Dedifferentiated amniotic fluid mesenchymal stem cell (primary cell): Measurements from ENCODE around the gene F13B.
"Not testable (repeated sequence)": the region's sequence is repeated elsewhere in the genome, so short reads cannot be mapped to it uniquely, and the experiment has no call there.

Experiments
- DNase-seq: peaks from one replicate; pipeline ENCODE4 v3.0.0-alpha.2; 2016; ENCODE audit errors: extremely low spot score

Gene F13B

DNA sequence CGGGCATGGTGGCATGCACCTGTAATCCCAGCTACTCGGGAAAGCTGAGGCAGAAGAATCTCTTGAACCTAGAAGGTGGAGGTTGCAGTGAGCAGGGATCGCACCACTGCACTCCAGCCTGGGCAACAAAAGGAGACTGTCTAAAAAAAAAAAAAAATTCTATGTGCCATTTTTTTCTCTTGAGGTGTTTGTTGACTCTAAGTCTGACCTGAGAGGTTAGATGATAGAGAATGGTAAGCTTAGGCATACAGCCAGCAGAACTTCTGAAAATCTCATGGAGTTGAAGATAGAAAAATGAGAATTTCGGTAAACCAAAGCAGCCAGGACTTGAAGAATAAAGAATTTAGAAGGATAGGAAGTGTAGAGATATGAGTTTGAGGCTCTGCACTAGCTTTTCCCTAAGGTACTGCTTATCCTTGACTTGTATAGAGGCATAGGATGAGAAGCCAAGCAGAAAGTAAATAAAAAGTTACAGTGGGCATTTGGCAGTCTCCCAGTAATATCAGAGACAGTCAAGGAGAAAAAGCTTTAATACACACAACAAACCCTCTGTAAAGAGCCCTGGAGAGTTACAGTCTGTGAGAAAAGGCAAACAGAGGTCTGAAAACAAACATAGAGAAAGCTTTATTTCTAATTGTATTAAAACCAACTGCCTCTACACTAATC is 24.3 kb downstream of the F13B start:
- no peak for DNase-seq

- no peak for DNase-seq
Measured at GRCh38 chr1:197041486-197042353, 25.3 kb downstream of the F13B start.

- DNase-seq = no peak
Measured at GRCh38 chr1:197036861-197037260, 30.2 kb downstream of the F13B start.

DNA sequence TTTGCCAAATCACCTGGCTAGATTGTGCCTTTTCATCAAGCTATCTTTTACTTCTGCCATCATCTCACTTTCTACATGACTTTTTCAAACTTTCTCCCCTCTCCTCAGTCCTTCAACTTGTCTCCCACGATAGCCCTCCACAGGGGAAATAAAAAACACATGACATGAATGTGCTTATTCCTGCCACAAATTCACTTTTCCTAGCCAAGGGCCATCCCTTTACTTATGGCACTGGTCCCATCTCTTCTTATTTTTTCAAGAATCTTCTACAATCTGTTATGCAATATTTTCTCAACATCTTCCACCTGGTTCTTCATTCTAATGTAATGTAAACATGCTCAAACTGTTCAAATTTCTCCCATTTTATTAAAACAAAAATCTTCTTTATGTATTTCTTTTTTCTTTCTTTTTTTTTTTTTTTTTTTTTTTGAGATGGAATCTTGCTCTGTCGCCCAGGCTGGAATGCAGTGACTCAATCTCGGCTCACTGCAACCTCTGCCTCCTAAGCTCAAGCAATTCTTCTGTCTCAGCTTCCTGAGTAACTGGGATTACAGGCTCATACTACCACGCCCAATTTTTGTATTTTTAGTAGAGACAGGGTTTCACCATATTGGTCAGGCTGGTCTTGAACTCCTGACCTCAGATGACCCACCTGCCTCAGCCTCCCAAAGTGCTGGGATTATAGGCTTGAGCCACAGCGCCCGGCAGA is 32.3 kb downstream of the F13B start:
- peak; percentile 37 for DNase-seq

GRCh38 chr1:197029749-197030148 is 37.3 kb downstream of the F13B start:
- DNase-seq = no peak

GRCh38 chr1:197027359-197027758 is 39.7 kb downstream of the F13B start:
- no peak for DNase-seq

GRCh38 chr1:197024460-197024859 is 42.6 kb downstream of the F13B start:
- no peak for DNase-seq

DNA sequence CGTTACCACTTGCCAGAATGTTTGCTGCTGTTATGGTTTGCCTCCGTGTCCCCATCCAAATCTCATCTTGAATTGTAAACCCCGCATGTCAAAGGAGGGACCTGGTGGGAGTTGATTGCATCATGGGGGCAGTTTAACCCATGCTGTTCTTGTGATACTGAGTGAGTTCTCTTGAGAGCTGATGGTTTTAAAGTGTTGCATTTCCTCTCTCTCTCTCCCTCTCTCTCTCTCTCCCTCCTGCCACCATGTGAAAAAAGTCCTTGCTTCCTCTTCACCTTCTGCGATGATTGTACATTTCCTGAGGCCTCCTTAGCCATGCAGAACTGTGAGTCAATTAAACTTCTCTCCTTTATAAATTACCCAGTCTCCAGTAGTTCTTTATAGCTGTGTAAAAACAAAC is 45.3 kb downstream of the F13B start:
- no peak for DNase-seq

DNA sequence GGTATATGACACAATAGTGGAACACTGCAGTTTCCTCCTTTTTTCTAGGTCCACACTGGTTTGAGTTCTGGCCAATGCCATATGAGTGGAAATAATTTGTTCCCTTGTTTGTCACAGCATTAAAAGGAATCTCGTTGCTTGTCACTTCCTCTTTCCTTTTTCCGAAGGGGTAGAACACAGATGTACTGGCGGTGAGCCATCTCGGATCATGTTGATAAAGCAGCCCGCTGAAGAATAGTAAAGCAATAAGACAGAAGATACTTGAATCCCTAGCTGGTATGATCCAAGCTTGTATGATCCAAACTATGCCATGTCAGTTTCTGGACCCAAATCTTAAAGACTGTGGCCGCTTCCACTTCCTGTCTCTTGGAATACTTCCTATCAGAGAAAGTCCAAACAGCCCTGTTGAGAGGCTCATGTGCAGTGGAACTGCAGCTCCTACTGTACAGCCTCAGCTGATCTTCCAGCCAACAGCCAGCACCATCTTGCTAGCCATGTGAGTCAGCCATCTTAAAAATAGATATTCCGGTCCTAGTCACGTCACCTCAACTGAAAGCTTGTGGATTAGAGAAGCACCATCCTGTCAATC is 49.4 kb downstream of the F13B start:
- DNase-seq = no peak

DNA sequence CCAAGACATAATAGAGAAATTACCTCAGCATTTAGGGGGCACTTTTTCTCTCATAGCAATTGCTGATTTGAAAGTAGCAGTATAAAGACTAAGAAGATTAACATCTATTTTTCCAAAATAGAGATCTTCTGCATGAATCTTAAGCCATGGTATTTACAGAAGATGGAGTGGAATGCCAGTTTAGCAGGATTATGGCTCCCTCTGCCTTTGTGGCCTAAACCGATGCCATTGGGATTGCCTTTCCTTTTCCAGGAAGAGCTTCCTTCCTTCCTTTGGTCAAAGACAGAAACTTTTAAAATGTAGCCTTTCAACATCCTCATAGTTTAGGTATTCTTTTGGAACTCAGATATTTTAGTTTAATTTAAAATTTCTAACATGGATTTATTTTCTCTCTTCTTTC is 50.3 kb downstream of the F13B start:
- no peak for DNase-seq

- DNase-seq = no peak
Measured at GRCh38 chr1:197013234-197013633, 53.8 kb downstream of the F13B start.

DNA sequence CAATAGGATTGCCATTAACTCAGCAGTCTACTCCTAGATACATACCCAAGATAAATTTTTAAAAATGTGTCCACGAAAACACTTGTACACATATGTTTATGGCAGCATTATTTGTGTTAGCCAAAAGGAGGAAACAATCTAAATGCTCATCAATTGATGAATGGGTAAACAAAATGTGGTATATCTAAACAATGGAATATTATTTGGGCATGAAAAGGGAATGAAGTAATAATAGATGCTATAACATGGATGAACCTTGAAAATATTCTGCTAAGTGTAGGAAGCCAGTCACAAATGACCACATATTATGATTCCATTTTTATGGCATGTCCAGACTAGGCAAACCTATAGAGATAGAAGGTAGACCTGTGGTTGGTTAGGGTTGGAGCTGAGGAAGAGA is 55.4 kb downstream of the F13B start:
- no peak for DNase-seq

GRCh38 chr1:197008861-197009260 is 58.2 kb downstream of the F13B start:
- DNase-seq = no peak

DNA sequence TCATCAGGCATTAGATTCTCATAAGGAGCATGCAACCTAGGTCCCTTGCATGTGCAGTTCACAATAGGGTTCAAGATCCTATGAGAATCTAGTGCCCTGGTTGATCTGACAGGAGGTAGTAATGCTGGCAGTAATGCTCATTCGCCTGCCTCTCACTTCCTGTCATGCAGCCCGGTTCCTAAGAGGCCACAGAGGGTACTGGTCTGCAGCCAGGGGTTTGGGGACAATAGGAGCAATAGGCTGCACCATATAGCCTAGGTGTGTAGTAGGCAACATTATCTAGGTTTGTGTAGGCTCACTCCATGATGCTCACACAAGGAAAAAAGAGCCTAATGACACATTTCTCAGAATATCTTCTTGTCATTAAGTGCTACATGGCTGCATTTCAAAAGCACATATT is 63.9 kb downstream of the F13B start:
- DNase-seq = no peak

- DNase-seq = no peak
Measured at GRCh38 chr1:197001828-197002227, 65.2 kb downstream of the F13B start.

DNA sequence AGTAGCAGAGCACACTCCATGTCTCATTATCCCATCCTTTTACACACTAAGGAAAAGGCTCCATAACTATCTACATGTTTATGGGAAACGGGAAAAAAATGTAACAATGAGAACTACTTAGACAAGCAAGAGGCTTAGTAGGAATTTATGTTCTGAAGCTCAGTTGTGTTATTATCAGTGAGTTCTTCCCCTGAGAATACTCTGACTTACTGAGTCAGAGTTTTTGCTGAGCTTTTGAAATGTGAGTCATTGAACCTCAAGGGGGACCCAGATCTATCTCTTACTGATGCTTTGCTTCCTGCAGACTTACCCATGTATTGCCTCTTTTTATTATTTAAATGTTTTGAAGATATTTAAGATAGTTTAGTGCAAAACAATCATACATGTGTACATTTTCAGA is 69.6 kb downstream of the F13B start:
- peak; percentile 35 for DNase-seq

DNA sequence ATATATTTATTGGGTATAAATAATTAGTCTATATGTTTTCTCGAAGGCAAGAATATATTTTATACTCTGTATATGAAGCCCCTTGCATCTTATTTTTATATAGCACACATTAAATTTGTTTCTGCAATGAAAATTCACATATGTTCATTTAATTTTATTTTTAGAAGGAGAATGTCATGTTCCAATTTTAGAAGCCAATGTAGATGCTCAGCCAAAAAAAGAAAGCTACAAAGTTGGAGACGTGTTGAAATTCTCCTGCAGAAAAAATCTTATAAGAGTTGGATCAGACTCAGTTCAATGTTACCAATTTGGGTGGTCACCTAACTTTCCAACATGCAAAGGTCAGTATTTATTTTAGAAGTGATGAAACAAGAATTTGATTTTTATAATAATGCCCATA is 73.1 kb downstream of the F13B start:
- DNase-seq = no peak

DNA sequence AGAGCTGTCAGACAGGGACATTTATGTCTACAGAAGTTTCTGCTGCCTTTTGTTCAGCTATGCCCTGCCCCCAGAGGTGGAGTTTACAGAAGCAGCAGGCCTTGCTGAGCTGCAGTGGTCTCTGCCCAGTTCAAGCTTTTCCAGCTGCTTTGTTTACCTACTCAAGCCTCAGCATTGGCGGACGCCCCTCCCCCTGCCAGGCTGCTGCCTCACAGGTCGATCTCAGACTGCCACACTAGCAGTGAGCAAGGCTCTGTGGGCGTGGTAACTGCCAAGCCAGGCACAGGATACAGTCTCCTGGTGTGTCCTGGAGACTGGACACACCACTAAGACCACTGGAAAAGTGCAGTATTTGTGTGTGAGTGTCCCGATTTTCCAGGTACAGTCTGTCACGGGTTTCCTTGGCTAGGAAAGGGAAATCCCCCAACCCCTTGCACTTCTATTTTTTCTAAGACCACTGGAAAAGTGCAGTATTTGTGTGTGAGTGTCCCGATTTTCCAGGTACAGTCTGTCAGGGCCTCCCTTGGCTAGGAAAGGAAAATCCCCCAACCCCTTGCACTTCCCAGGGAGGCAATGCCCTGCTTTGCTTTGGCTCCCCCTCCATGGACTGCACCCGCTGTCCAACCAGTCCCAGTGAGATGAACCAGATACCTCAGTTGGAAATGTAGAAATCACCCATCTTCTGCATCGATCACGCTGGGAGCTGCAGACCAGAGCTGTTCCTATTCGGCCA is 75.0 kb downstream of the F13B start:
- DNase-seq = not testable (repeated sequence)
